NCI-H1694 (cell line): Measurements from ENCODE around the gene CCNQ.

Source experiments
- DNase-seq: peaks from one replicate; lab custom pipeline; 2025; lab: John Stamatoyannopoulos, UW

The CCNQ gene

GRCh38 chrX:153596981-153597750 is 1.8 kb downstream of the CCNQ start:
- DNase-seq: no peak

- DNase-seq: no peak
These were observed 2.8 kb downstream of the CCNQ start for GRCh38 chrX:153595859-153596857.

- DNase-seq: no peak
These were observed 3.6 kb downstream of the CCNQ start for GRCh38 chrX:153595387-153595786.

- DNase-seq: no peak
These were observed 5.0 kb downstream of the CCNQ start for GRCh38 chrX:153593811-153594500.

GRCh38 chrX:153592966-153593688 is 5.8 kb downstream of the CCNQ start:
- DNase-seq: no peak

- no peak for DNase-seq
These were observed 6.7 kb downstream of the CCNQ start for GRCh38 chrX:153592091-153592833.

GRCh38 chrX:153590961-153591956 is 7.7 kb downstream of the CCNQ start:
- DNase-seq: peak; percentile 17

GRCh38 chrX:153588782-153589446 is 10.0 kb downstream of the CCNQ start:
- DNase-seq: no peak

- DNase-seq: no peak
These were observed 10.7 kb downstream of the CCNQ start for GRCh38 chrX:153588021-153588781.

- no peak for DNase-seq
These were observed 11.6 kb downstream of the CCNQ start for GRCh38 chrX:153587342-153587741.

GRCh38 chrX:153585827-153586226 is 13.1 kb downstream of the CCNQ start:
- DNase-seq: no peak

- no peak for DNase-seq
These were observed 15.5 kb downstream of the CCNQ start for GRCh38 chrX:153583433-153583832.

GRCh38 chrX:153582896-153583295 is 16.0 kb downstream of the CCNQ start:
- no peak for DNase-seq

GRCh38 chrX:153580700-153581386 is 18.1 kb downstream of the CCNQ start:
- peak; percentile 35 for DNase-seq

- DNase-seq: no peak
These were observed 20.1 kb downstream of the CCNQ start for GRCh38 chrX:153578889-153579288.

GRCh38 chrX:153578200-153578835 is 20.6 kb downstream of the CCNQ start:
- DNase-seq: no peak

GRCh38 chrX:153576961-153577360 is 22.0 kb downstream of the CCNQ start:
- DNase-seq: no peak
